GM12864 (cell line): ENCODE results near the gene TMEM255B.
"Not testable (repeated sequence)": the region's sequence is repeated elsewhere in the genome, so short reads cannot be mapped to it uniquely, and the experiment has no call there.

Experiments
- DNase-seq: peaks from one replicate; pipeline ENCODE4 v3.0.0-alpha.2; 2011; ENCODE audit warnings: low read depth
- H3K4me3 ChIP-seq: 2 replicates; pipeline ENCODE4 v1.5.1; 2011; ENCODE audit warnings: mild to moderate bottlenecking, low read depth, low read length, control low read depth
- TF ChIP-seq, protein P1 (sequence below): IDR thresholded peaks from 2 replicates; pipeline ENCODE4 v1.5.1; 2011; ENCODE audit warnings: low read depth, mild to moderate bottlenecking, moderate library complexity, low read length, control low read depth, inconsistent platforms; ENCODE audit errors: missing control alignments

The TMEM255B gene

DNA sequence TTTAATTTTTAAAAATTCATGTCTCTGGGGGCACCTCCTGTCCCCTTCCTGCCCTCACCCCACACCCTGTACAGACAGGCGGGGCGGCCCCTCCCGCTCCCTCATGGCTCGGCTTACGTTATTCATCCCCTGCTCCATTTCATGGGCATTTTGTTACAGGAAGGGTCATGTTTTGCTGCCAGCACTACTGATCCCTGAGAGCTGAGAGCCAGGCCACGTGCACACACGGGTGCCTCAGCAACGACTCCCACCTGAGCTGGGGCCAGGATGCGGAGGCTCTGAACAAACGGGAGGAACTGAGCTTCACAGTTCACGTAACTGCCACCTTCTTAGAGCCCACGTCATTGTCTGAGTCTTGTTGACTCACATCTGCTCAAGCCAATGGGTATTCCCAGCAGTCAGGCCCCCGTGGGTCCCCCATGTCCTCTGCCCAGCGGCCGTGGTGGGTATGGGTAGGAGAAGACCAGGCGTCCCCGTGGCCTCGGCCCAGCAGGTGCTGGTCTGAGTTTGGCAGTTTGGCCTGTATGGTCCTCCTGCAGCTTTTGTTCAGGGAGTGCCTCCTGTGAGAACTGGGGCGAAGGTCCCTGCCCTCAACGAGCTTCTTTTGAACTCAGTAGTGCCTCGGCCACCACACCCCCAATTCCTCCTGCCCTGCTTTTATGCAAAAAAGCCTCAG, 16.4 kb upstream of the TMEM255B start:
- no peak for DNase-seq
- no peak overlapping the region for H3K4me3 ChIP-seq
- TF ChIP-seq, protein P1, sequence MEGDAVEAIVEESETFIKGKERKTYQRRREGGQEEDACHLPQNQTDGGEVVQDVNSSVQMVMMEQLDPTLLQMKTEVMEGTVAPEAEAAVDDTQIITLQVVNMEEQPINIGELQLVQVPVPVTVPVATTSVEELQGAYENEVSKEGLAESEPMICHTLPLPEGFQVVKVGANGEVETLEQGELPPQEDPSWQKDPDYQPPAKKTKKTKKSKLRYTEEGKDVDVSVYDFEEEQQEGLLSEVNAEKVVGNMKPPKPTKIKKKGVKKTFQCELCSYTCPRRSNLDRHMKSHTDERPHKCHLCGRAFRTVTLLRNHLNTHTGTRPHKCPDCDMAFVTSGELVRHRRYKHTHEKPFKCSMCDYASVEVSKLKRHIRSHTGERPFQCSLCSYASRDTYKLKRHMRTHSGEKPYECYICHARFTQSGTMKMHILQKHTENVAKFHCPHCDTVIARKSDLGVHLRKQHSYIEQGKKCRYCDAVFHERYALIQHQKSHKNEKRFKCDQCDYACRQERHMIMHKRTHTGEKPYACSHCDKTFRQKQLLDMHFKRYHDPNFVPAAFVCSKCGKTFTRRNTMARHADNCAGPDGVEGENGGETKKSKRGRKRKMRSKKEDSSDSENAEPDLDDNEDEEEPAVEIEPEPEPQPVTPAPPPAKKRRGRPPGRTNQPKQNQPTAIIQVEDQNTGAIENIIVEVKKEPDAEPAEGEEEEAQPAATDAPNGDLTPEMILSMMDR = no peak

DNA sequence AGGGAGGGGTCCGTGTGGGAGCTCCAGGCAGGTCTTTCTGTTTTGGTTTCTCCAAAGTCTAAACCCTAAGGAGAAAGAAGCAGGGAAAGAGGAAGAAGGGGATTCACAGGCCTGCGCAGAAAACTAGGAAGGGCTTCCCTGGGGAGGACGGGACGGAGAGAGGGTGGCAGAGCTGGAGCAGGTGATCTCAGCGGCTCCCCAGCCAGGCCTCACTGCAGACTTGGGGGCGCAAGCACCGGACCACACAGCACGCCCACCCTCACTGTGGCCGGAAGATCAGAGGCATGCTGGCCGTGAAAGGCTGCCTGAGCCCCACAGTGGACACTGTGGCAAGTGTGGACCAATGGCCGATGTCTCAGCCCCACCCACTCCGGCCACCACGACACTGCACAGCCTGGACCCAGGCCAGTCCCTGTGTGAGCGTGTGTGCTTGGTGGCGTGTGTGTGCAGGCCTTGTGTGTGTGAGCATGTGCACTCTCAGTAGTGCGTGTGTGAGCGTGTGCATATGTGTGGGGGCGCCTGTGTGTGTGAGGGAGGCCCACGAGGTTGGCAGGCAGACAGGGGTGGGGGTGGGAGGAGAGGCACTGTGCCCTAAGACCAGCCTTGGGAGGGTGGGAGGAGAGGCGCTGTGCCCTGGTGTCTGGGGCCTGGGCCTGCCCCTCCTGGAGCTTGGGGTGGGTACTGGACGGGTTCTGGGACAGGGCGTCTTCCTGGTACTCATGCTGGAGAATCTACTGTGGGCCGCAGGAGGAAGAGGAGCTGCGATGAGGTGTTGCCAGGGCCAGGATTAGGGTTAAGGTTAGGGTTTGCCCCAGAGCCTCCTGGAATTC, 15.4 kb upstream of the TMEM255B start:
- TF ChIP-seq, protein P1 = no peak
- H3K4me3 ChIP-seq = no peak overlapping the region
- DNase-seq = no peak

GRCh38 chr13:113744197-113745000, 14.6 kb upstream of the TMEM255B start:
- TF ChIP-seq, protein P1 = no peak
- H3K4me3 ChIP-seq = no peak overlapping the region
- no peak for DNase-seq

DNA sequence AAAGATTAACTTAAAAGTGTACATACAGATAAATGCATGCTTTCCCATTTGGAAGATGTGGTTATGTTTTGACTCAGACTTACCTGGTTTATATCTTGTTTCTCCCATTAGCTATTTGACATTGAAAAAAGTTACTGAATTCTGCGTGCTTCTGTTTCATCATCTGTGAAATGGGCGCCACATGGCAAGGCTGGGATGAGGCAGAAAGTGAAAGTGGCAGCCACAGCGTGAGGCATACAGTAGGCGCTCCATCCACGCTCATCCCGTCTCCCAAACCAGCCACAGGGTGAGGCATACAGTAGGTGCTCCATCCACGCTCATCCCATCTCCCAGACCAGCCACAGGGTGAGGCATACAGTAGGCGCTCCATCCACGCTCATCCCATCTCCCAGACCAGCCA, 14.0 kb upstream of the TMEM255B start:
- TF ChIP-seq, protein P1 = no peak
- no peak overlapping the region for H3K4me3 ChIP-seq
- DNase-seq = no peak

DNA sequence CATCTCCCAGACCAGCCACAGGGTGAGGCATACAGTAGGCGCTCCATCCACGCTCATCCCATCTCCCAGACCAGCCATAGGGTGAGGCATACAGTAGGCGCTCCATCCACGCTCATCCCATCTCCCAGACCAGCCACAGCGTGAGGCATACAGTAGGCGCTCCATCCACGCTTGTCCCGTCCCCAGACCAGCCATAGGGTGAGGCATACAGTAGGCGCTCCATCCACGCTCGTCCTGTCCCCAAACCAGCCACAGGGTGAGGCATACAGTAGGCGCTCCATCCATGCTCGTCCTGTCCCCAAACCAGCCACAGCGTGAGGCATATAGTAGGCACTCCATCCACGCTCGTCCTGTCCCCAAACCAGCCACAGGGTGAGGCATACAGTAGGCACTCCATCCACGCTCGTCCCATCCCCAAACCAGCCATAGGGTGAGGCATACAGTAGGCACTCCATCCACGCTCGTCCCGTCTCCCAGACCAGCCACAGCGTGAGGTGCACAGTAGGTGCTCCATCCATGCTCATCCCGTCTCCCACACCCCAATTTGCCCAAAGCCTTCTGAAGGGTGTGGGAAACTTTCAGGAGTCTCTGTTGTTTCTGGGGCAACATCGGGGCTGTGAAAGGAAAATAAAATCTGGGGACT, 13.4 kb upstream of the TMEM255B start:
- DNase-seq, H3K4me3 ChIP-seq: not testable (repeated sequence)

DNA sequence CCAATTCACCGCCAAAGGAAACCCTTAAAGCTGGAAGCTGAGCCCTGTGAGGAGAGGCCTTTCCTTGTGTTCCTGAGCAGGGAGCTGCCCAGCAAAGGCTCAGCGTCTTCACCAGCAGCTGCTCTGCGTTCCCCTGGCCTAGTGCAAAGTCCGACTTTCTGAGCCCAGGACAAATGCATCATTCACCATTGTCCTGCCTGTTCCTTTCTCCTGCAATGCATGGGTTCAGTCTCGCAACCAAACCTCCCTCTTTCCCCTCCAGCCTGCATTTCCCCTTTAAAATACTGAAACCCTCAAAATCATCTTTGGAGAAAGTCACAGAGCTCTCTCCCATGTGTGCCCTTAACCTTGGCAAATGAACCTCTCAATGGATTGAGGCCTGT, 12.9 kb upstream of the TMEM255B start:
- TF ChIP-seq, protein P1 = no peak
- no peak overlapping the region for H3K4me3 ChIP-seq
- DNase-seq = no peak

DNA sequence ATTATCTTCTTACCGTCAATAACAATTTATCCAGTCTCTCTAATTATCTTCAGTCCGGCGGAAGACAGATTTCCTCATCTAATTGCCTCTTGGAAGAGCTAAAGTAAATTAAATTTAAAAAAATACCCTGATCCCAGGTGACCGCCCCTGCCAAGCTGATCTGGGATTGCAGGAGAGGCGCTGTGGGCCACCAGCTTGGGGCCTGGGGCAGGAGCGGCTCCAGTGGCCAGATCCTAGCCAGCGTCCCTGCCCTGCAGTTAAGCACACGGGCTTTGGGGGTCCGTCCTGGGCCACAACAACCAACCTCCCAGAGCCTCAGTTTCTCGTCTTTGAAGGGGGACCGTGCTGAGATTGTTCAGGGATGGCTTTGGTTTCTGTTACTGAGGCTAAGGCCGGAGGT, 12.4 kb upstream of the TMEM255B start:
- no peak overlapping the region for H3K4me3 ChIP-seq
- no peak for DNase-seq
- TF ChIP-seq, protein P1 = no peak
